HG02885 (cell line): ENCODE data around the gene PDPK1.
"Not testable (repeated sequence)": the region's sequence is repeated elsewhere in the genome, so short reads cannot be mapped to it uniquely, and the experiment has no call there.

ENCODE experiments used
- ATAC-seq: cut with Tn5 transposase; IDR thresholded peaks from one replicate; pipeline ENCODE4 v1.9.1; 2021; ENCODE audit warnings: mild to moderate bottlenecking; ENCODE audit not compliant: unreplicated experiment, poor library complexity

The PDPK1 gene

GRCh38 chr16:2520784-2521531, 16.9 kb upstream of the PDPK1 start:
- peak; percentile 25 for ATAC-seq

DNA sequence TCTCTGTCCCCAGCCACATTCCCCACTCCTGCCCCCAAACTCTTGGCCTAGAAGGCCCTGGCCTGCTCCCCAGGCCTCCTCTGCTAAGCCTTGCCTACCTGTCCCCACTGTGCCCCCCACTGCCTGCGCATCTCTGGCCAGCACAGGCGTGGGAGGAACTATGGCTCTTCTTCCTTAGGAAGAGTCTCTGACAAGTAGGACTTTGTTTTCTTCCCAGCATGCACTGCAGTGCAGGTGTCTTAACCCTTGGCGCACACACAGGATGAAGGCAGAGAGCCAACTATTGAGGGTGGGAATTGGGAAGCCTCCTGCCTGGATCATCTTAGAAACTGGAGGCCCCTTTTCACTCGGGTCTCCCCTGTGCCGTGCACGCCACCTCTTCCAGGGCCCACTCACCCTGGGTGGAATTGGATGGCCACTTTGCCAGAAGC, 14.0 kb upstream of the PDPK1 start:
- no peak for ATAC-seq

DNA sequence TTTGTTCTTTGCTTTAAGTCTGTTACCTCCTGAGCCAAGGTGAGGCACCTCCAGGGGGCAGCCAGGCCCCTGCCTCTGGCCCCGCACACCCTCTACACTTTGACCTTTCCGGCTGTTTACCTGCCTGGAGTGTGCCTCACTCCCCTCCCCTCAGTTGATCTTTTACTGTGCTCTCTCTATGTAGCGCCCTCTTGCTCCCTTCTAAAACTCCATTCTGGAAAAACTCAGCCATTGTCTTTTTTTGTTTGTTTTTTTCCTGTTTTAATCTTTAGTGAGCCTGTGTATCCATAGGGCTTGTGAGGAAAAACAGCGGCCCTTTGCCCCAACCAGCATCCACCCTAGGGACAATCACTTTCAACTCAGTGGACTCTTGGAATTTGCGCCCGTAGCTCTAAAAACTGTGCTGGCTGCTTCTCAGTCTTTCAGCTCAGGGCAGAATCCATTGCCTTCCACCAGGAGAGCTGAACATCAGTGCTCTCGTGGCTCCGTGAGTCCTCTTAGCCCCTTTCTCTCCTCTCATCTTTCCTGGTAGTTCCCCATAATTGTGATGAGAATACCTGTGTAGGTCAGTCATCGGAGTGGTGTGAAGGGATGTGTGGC, 13.4 kb upstream of the PDPK1 start:
- ATAC-seq = no peak

DNA sequence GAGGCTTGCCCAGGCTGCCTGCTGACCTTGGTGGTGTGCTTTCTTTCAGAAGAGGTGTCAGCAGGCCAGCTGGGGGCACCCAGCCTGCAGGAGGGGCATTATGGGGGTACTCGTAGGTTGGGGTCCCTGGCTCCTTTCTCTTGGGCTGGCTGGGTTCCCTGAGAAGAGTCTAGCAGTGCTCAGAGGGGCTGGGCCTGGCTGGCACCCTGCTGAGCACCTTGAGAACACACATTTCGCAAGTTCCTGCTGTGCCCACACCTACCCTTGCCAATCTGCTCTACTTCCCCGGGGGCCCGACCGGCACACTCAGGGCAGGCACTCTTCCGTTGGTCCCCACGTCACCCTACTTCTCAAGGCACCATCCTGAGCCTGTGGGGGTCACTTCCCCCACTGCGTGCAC, 11.7 kb upstream of the PDPK1 start:
- no peak for ATAC-seq

- ATAC-seq = no peak
Observed at GRCh38 chr16:2527071-2527783, 10.6 kb upstream of the PDPK1 start.

DNA sequence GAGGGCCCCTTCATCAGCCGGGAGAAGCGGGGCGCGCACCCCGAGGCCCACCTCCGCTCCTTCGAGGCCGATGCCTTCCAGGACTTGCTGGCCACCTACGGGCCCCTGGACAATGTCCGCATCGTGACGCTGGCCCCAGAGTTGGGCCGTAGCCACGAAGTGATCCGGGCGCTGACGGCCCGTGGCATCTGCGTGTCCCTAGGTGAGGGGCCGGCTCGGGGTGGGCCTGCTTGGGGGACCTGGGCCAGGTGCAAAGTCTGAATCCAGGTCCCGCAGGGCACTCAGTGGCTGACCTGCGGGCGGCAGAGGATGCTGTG, 10.1 kb upstream of the PDPK1 start:
- no peak for ATAC-seq

DNA sequence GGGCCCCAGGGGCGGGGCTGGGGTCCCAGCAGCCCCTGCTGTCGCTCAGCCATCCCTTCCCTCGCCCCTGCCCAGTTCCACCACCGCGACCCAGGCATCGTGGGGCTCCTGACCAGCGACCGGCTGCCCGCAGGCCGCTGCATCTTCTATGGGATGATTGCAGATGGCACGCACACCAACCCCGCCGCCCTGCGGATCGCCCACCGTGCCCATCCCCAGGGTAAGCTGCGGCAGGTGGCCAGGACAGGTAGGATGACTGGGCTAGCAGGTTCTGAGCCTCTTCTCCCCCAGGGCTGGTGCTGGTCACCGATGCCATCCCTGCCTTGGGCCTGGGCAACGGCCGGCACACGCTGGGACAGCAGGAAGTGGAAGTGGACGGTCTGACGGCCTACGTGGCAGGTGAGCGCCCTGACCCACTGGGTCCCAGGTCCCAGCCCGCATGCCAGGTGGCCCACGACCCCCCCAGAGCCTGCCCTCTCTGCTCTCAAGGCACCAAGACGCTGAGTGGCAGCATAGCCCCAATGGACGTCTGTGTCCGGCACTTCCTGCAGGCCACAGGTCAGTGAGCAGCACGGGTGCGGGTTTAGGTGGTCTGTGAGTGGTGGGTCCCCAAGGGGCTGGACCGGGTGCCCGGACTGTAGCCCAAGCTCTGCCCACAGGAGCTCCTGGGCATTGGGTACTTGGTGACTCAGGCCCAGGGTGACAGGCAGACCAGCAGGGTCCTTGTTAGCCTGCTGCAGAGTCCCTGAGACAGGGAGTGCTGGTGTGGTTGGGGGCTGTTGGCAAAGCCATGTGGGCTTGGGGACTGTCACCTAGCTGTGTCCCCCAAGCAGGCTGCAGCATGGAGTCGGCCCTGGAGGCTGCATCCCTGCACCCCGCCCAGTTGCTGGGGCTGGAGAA, 9.4 kb upstream of the PDPK1 start:
- no peak for ATAC-seq

- ATAC-seq = no peak
Observed at GRCh38 chr16:2529061-2529931, 8.5 kb upstream of the PDPK1 start.

DNA sequence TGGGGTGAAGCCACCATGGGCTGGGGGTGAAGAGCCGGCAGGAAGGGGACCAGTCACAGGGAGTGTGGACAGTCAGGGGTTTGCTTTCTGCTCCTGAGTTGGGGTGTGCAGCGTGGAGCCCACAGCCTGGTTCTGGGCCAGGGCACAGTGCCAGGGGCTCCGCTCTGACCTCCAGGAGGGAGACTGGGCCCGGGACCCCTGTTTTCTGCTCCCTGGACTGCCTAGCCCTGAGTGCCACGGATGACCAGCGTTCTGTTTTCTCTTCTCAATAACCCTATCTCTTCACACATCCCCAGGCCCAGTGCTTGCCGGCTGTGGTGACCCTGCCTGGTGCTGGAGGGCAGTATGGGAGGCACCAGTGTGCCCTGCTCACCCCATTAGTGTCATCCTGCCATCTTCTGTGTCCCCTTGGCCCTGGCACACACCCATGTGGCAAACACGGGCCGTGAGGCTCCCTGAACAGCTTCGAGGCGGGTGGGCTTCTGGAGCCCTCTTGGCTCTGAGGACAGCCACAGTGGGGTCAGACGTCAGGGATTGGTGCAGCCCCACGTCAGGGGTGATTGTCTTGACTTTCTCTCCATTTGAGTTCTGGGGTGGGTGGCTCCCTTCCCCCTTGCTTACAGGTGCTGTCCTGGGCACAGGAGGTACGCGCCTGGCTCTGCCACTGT, 7.7 kb upstream of the PDPK1 start:
- ATAC-seq = no peak

- no peak for ATAC-seq
Observed at GRCh38 chr16:2530629-2531318, 7.0 kb upstream of the PDPK1 start.

- no peak for ATAC-seq
Observed at GRCh38 chr16:2531371-2531695, 6.5 kb upstream of the PDPK1 start, which contains the start of gene CEMP1. Gene CEMP1, minus strand, starts transcription at chr16:2531408. Its CDS starts 335 bp downstream, at chr16:2531073.

DNA sequence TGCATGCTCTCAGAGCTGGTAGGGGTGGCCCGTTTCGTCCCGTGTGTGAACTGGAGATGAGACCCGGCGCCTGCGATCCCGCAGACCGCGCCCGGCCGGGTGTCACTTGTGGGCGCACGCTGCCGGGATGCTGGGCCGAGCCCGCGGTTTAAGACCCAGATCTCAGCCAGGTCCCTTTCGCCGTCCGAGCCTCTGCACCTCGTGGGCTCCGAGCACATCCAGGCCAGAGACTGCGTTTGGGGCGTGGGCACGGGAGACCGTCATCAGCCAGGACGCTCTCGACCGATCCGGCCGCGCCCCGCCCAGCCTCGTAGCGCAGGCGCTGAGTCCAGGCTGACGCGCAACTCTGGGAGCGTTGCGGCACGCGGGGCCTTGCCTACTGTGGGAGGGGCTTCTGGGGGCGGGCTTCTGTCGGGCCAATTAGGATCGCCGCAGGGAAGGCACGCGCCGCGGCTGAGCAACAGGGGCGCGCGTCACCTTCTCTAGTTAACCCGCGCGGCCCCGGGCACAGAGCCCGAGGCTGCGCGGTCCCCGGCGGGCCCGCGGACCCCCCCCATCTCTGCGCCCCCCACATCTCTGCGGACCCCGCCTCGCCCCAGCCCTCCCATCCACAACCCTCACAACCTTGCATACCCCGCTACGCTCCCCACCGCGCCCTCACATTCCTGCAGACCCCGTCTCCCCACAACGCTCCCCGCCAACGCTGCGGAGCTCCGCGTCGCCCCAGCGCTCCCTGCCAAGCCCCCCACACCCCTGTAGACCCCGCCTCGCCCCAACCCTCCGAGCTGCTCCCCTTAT, 5.9 kb upstream of the PDPK1 start:
- peak; percentile 89 for ATAC-seq

DNA sequence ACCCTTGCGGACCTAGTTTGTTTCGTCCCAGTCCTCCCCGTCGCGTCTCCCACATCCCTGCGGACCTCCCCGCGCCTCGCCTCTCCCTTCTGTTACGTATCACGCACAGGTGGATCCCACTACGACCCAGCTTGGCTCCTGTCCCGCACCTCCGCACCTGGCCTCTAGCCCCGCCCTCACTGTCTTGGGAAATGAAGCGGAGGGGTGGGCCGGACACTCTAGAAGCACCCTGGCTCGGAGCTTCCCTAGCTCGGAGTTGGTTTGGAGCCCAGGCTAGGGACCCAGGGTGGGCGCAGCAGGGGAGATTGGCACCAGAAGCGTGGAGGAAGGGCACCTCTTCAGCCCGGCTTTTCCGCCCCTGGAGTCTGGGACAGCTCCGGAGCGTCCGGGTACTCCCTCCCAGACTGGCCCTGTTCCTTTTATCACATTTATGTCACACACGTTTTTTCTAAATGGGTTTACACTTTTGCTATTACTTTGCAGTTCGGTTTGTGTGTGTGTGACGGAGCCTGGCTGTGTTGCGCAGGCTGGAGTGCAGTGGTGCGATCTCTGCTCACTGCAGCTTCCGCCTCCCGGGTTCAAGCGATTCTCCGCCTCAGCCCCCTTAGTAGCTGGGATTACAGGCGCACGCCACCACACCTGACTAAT, 5.2 kb upstream of the PDPK1 start:
- no peak for ATAC-seq

DNA sequence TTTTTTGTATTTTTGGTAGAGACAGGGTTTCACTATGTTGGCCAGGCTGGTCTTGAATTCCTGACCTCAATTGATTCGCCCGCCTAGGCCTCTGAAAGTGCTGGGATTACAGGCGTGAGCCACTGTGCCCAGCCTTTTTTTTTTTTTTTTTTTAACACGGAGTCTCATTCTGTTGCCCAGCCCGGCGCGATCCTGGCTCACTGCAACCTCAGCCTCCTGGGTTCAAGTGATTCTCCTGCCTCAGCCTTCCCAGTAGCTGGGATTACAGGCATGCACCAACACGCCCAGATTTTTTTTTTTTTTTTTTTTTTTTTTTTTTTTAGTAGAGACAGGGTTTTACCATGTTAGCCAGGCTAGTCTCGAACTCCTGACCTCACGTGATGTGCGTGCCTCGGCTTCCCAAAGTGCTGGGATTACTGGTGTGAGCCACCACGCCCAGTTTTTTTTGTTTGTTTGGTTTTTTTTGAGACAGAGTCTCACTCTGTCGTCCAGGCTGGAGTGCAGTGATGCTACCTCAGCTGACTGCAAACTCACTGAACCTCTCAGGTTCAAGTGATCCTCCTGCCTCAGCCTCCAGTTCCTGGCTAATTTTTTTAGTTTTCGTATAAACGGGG, 4.6 kb upstream of the PDPK1 start:
- ATAC-seq = not testable (repeated sequence)

DNA sequence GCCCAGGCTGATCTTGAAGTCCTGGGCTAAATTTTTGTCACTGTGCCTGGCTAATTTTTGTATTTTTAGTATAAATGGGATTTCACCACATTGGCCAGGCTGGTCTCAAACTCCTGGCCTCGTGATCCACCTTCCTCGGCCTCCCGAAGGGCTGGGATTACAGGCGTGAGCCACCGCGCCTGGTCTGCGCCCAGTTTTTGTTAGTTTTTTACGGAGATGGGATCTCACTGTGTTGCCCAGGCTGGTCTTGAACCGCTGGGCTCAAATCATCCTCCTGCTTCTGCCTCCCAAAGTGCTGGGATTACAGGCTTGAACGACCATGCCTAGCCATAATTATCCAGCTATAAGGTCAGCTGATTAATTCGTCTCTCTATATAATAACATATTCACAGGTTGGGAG, 3.9 kb upstream of the PDPK1 start:
- no peak for ATAC-seq

DNA sequence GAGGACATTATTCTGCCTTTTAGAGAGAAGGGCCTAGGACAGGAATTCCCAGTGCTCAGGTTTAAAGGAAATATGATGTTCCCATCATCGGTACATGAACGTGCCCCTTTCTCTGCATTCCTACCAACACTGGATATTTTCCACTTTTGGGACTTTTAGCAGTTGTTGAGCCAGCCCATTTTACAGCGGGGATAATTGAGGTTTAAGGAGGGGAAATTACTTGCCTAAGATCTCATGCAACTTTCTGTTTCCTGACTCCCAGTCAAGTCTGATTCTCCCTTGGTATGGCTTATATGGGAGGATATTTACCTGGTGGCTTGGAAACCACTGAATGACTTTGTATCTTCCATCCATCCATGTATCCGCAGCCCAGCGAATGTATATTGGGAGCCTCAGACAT, 3.5 kb upstream of the PDPK1 start:
- ATAC-seq = not testable (repeated sequence)

DNA sequence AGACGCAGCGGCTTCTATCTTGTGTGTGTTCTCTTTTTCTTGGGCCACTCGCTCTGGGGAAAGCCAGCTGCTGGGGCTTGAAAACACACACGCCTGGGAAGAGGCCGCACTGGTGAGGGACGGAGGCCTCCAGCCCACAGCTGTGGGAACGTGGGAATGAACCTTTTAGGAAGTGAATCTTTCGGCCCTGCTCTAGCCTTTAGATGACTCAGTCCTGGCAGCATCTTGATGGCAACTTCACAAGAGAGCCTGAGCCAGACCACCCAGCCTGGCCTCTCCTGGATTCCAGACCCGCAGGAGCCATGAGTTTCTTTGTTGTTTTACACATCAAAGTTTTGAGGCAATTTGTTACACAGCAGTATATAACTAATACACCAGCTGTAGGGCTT, 2.2 kb upstream of the PDPK1 start:
- no peak for ATAC-seq
